ENCODE data around the gene STARD9. TPM values are rescaled to one million over a fixed set of nuclear protein-coding genes. Genes with fewer than 3 reads are reported as not detected.
"Not testable (repeated sequence)": the region's sequence is repeated elsewhere in the genome, so short reads cannot be mapped to it uniquely, and the experiment has no call there.

STARD9 gene
- total RNA-seq, 6 experiments from 2014 or later, result 1.9 to 2.8 (median 2.3) TPM

- H3K4me3 Mint-ChIP-seq, result no peak overlapping the region
- peaks cover 25% of the 10 kb centered on the region for H3K36me3 Mint-ChIP-seq (ENCODE audit: low read depth)
- no peaks in the 10 kb centered on the region; the same call in 1 of the 2 replicates for H3K9me3 Mint-ChIP-seq
- no peaks in the 10 kb centered on the region for H3K4me1 Mint-ChIP-seq (ENCODE audit: low read depth)
- no peak for DNase-seq
- no peak overlapping the region for H3K27ac Mint-ChIP-seq
- H3K27me3 Mint-ChIP-seq (ENCODE audit: insufficient read depth), result no peaks in the 10 kb centered on the region
- TF ChIP-seq CTCF (IDR thresholded peaks at IDR 0.05), result no peak
These were observed 173.9 kb downstream of the STARD9 start for GRCh38 chr15:42749266-42749665.

DNA sequence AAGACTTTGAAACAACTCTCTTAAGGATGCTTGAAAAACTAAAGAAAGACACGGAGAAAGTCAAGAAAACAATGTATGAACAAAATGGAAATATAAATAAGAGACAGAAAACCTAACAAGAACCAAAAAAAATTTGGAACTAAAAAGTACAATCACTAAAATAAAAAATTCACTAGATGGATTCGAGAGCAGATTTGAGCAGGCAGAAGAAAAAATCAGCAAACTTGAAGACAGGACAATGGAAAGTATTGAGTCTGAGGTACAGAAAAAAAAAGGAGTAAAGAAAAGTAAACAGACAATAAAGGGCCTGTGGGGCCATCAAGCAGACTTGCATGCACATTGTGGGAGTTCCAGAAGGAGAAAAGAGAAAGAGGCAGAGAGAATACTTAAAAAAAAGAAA is 174.9 kb downstream of the STARD9 start:
- Mint-ChIP-seq H3K4me3 (no peak overlapping the region), H3K4me1 (ENCODE audit: low read depth) (no peaks in the 10 kb centered on the region), H3K9me3 (no peaks in the 10 kb centered on the region; the same call in 1 of the 2 replicates), H3K36me3 (ENCODE audit: low read depth) (peaks cover 25% of the 10 kb centered on the region), H3K27me3 (ENCODE audit: insufficient read depth) (no peaks in the 10 kb centered on the region), H3K27ac (no peak overlapping the region)
- no peak for DNase-seq
- TF ChIP-seq CTCF (IDR thresholded peaks at IDR 0.05), result no peak

DNA sequence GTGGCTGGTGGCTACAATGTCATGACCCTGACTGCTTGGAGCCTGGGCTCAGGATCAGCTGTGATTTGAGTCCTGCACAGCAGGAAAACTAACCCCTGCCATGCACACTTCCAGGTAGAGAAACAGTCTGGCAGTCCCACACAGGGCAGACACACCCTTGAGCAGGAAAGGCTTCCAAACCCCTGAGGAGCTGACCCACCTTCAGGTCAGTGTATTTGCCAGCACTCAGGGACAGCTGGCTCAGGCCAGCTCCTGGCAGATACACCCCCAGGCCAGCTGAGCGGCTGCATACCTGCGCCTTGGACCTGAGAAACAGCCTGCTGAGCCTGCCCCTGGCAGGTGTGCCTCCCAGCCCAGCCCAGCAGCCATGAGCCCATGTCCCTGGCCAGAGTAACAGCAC is 183.7 kb downstream of the STARD9 start:
- DNase-seq, result no peak
- H3K27ac Mint-ChIP-seq, result no peak overlapping the region
- H3K9me3 Mint-ChIP-seq, result peaks cover 24% of the 10 kb centered on the region
- H3K27me3 Mint-ChIP-seq (ENCODE audit: insufficient read depth), result no peaks in the 10 kb centered on the region
- no peak overlapping the region for H3K4me3 Mint-ChIP-seq
- H3K36me3 Mint-ChIP-seq (ENCODE audit: low read depth), result peaks cover 26% of the 10 kb centered on the region
- no peaks in the 10 kb centered on the region for H3K4me1 Mint-ChIP-seq (ENCODE audit: low read depth)
- no peak for TF ChIP-seq CTCF (IDR thresholded peaks at IDR 0.05)

- TF ChIP-seq CTCF (IDR thresholded peaks at IDR 0.05), result no peak
- no peak overlapping the region for H3K4me3 Mint-ChIP-seq
These were observed 185.4 kb downstream of the STARD9 start for GRCh38 chr15:42760759-42761158.

GRCh38 chr15:42761813-42762212 is 186.4 kb downstream of the STARD9 start:
- Mint-ChIP-seq H3K36me3 (ENCODE audit: low read depth) (peaks cover 40% of the 10 kb centered on the region), H3K9me3 (peaks cover 27% of the 10 kb centered on the region)
- not testable (repeated sequence) for DNase-seq; H3K27me3 Mint-ChIP-seq (ENCODE audit: insufficient read depth); H3K4me1 Mint-ChIP-seq (ENCODE audit: low read depth); H3K4me3 Mint-ChIP-seq; H3K27ac Mint-ChIP-seq

More at GRCh38 chr15:42760759-42761158, 185.4 kb downstream of the STARD9 start:
- Mint-ChIP-seq H3K9me3 (peaks cover 24% of the 10 kb centered on the region), H3K4me1 (ENCODE audit: low read depth) (no peaks in the 10 kb centered on the region), H3K27me3 (ENCODE audit: insufficient read depth) (no peaks in the 10 kb centered on the region), H3K27ac (no peak overlapping the region), H3K36me3 (ENCODE audit: low read depth) (peaks cover 32% of the 10 kb centered on the region)
- no peak for DNase-seq

DNA sequence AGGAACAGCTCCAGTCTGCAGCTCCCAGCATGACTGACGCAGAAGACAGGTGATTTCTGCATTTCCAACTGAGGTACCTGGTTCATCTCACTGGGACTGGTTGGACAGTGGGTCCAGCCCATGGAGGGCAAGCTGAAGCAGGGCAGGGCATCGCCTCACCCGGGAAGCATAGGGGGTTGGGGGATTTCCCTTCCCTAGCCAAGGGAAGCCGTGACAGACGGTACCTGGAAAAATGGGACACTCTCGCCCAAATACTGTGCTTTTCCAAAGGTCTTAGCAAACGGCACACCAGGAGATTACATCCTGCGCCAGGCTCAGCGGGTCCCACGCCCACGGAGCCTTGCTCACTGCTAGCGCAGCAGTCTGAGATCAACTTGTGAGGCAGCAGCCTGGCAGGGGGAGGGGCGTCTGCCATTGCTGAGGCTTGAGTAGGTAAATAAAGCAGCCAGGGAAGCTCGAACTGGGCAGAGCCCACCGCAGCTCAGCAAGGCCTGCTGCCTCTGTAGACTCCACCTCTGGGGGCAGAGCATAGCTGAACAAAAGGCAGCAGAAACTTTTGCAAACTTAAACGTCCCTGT is 188.8 kb downstream of the STARD9 start:
- H3K4me1 Mint-ChIP-seq (ENCODE audit: low read depth); DNase-seq; H3K4me3 Mint-ChIP-seq; H3K27ac Mint-ChIP-seq; H3K27me3 Mint-ChIP-seq (ENCODE audit: insufficient read depth): not testable (repeated sequence)
- H3K9me3 Mint-ChIP-seq, result peaks cover 33% of the 10 kb centered on the region
- H3K36me3 Mint-ChIP-seq (ENCODE audit: low read depth), result peaks cover 50% of the 10 kb centered on the region

GRCh38 chr15:42766109-42766508 is 190.7 kb downstream of the STARD9 start:
- Mint-ChIP-seq H3K36me3 (ENCODE audit: low read depth) (peaks cover 48% of the 10 kb centered on the region), H3K9me3 (peaks cover 24% of the 10 kb centered on the region)
- H3K27me3 Mint-ChIP-seq (ENCODE audit: insufficient read depth); H3K27ac Mint-ChIP-seq; H3K4me1 Mint-ChIP-seq (ENCODE audit: low read depth); H3K4me3 Mint-ChIP-seq; DNase-seq: not testable (repeated sequence)

Other genes starting within 250 kb of the STARD9 start
- gene CAPN3, start 216.1 kb upstream of the STARD9 start, total RNA-seq (2021; fragmentation: NEBNext Ultra II Directional; extraction: Animal tissue kit (Norgen Biotek cat#: 25700)), result 1 to 10 TPM in 5 of 6 experiments, under 1 TPM in 1; 0.81 to 1.9 (median 1.5) TPM
- gene ZNF106, start 84.5 kb upstream of the STARD9 start, total RNA-seq (2021; fragmentation: NEBNext Ultra II Directional; extraction: Animal tissue kit (Norgen Biotek cat#: 25700)), result 10 to 100 TPM; 51.5 to 58.9 (median 56.1) TPM
- gene SNAP23, start 80.0 kb upstream of the STARD9 start, total RNA-seq (2021; fragmentation: NEBNext Ultra II Directional; extraction: Animal tissue kit (Norgen Biotek cat#: 25700)), result 10 to 100 TPM; 48.1 to 65.7 (median 55.8) TPM
- gene LRRC57, start 26.8 kb upstream of the STARD9 start, total RNA-seq (2021; fragmentation: NEBNext Ultra II Directional; extraction: Animal tissue kit (Norgen Biotek cat#: 25700)), result 10 to 100 TPM; 18.5 to 22.9 (median 20.4) TPM
- 10 to 100 TPM; 18.0 to 30.5 (median 26.5) TPM for gene HAUS2, start 26.8 kb upstream of the STARD9 start, total RNA-seq (2021; fragmentation: NEBNext Ultra II Directional; extraction: Animal tissue kit (Norgen Biotek cat#: 25700))
- gene CDAN1, start 161.5 kb downstream of the STARD9 start, total RNA-seq (2021; fragmentation: NEBNext Ultra II Directional; extraction: Animal tissue kit (Norgen Biotek cat#: 25700)), result 10 to 100 TPM; 12.4 to 17.7 (median 16.0) TPM